A549 (cell line): ENCODE data around the gene ROR2. TPM values are rescaled to one million over a fixed set of nuclear protein-coding genes. Genes with fewer than 3 reads are reported as not detected.

ENCODE experiments used
- ATAC-seq, 2 experiments: fragments of 200-7000 bp in 1 of 2; fragments of >200 bp in 1 of 2; cut with Nextera tagmentation in 1 of 2; cut with Tn5 transposase in 1 of 2; 3 replicates each; pipeline versions ENCODE4 v1.8.0 to v1.9.1; 2018 to 2020; ENCODE audit warnings: mild to moderate bottlenecking in 1 of 2, moderate library complexity in 1 of 2
- CTCF ChIA-PET: fragments of 300-600 bp; sonication (Branson Sonifier 250); formaldehyde crosslinking; extraction: SDS; loops from one replicate; lab custom pipeline; 2021; ENCODE audit warnings: antibody characterized with exemption, inconsistent platforms; lab: Yijun Ruan, JAX
- POLR2A ChIA-PET: fragments of 350-600 bp; formaldehyde crosslinking; extraction: SDS; loops from one replicate; lab custom pipeline; 2021; ENCODE audit warnings: antibody characterized with exemption, inconsistent platforms; lab: Yijun Ruan, JAX
- DNase-seq, 2 experiments: peaks; one replicate each; pipeline versions ENCODE4 v3.0.0 to v3.0.0-alpha.2; 2011 to 2016; ENCODE audit warnings: low read depth in 1 of 2, low spot score in 1 of 2
- FAIRE-seq: peaks from 2 replicates; lab custom pipeline; 2011; peaks lifted over from hg19 to GRCh38; lab: Jason Lieb, UNC
- H3K27ac ChIP-seq, 2 experiments: fragments of >200 bp; sonication (Bioruptor Twin); formaldehyde crosslinking; 3 replicates each; pipeline ENCODE4 v1.5.1; 2016 to 2017
- H3K4me1 ChIP-seq: fragments of >200 bp; sonication (Bioruptor Twin); formaldehyde crosslinking; 3 replicates; pipeline ENCODE4 v1.6.1; 2016
- H3K4me2 ChIP-seq: fragments of >200 bp; sonication (Bioruptor Twin); formaldehyde crosslinking; 3 replicates; pipeline ENCODE4 v1.6.1; 2016
- H3K4me3 ChIP-seq: fragments of >200 bp; sonication (Bioruptor Twin); formaldehyde crosslinking; 3 replicates; pipeline ENCODE4 v1.5.1; 2016
- H3K9me3 ChIP-seq: fragments of >200 bp; sonication (Bioruptor Twin); formaldehyde crosslinking; 3 replicates; pipeline ENCODE4 v1.6.1; 2016
- ATOH8 ChIP-seq: fragments of 250-450 bp; sonication (Bioruptor Pico); IDR thresholded peaks from 2 replicates; pipeline ENCODE4 v1.5.0; 2020; ENCODE audit warnings: low read depth, mild to moderate bottlenecking, moderate library complexity
- CBX2 ChIP-seq: fragments of 200-600 bp; sonication (generic); IDR thresholded peaks from 2 replicates; pipeline ENCODE4 v1.6.1; 2016; ENCODE audit warnings: low read depth, mild to moderate bottlenecking, borderline replicate concordance
- CEBPB ChIP-seq, 2 experiments: fragments of >200 bp in 1 of 2; sonication (Bioruptor Twin) in 1 of 2; formaldehyde crosslinking in 1 of 2; IDR thresholded peaks; 2 replicates each; pipeline ENCODE4 v1.6.1; 2012 to 2016
- CHD2 ChIP-seq: fragments of 150-350 bp; IDR thresholded peaks from 2 replicates; pipeline ENCODE4 v1.6.1; 2014; ENCODE audit warnings: low read length; ENCODE audit not compliant: partially characterized antibody
- CHD4 ChIP-seq: fragments of 200-600 bp; sonication (generic); IDR thresholded peaks from 2 replicates; pipeline ENCODE4 v1.6.1; 2016; ENCODE audit warnings: antibody characterized with exemption, mild to moderate bottlenecking, borderline replicate concordance
- CTCF ChIP-seq: fragments of >200 bp; sonication (Bioruptor Twin); formaldehyde crosslinking; IDR thresholded peaks from 3 replicates; pipeline ENCODE4 v1.5.1; 2016
- EHF ChIP-seq: fragments of 250-450 bp; sonication (Bioruptor Pico); IDR thresholded peaks from 2 replicates; pipeline ENCODE4 v1.5.0; 2020; ENCODE audit warnings: mild to moderate bottlenecking
- EP300 ChIP-seq, 2 experiments: fragments of >200 bp; sonication (Bioruptor Twin); formaldehyde crosslinking; IDR thresholded peaks; 2 replicates in 1 of 2; 3 replicates in 1 of 2; pipeline ENCODE4 v1.6.1; 2016 to 2017
- GATA3 ChIP-seq: IDR thresholded peaks from 2 replicates; pipeline ENCODE4 v1.6.1; 2012; ENCODE audit warnings: borderline replicate concordance
- HMGXB4 ChIP-seq: fragments of 250-450 bp; sonication (Bioruptor Pico); IDR thresholded peaks from 2 replicates; pipeline ENCODE4 v1.5.0; 2021; ENCODE audit warnings: mild to moderate bottlenecking, moderate library complexity, borderline replicate concordance
- HOXA7 ChIP-seq: fragments of 250-450 bp; sonication (Bioruptor Pico); IDR thresholded peaks from 2 replicates; pipeline ENCODE4 v1.5.0; 2020; ENCODE audit warnings: mild to moderate bottlenecking, moderate library complexity
- HOXB13 ChIP-seq: fragments of 250-450 bp; sonication (Bioruptor Pico); IDR thresholded peaks from 2 replicates; pipeline ENCODE4 v1.5.0; 2020; ENCODE audit warnings: low read depth, mild to moderate bottlenecking, moderate library complexity
- KDM5A ChIP-seq: fragments of 200-600 bp; sonication (generic); IDR thresholded peaks from 2 replicates; pipeline ENCODE4 v1.6.1; 2016; ENCODE audit warnings: antibody characterized with exemption, mild to moderate bottlenecking
- MYC ChIP-seq: IDR thresholded peaks from 2 replicates; pipeline ENCODE4 v1.6.1; 2012; ENCODE audit warnings: mild to moderate bottlenecking, inconsistent platforms, low read length, improper control_type of control experiment, borderline replicate concordance
- NPAS2 ChIP-seq: fragments of 250-450 bp; sonication (Bioruptor Pico); IDR thresholded peaks from 2 replicates; pipeline ENCODE4 v1.8.0; 2022; ENCODE audit warnings: mild to moderate bottlenecking, moderate library complexity, borderline replicate concordance
- PHF8 ChIP-seq: fragments of 200-600 bp; sonication (generic); IDR thresholded peaks from 2 replicates; pipeline ENCODE4 v1.6.1; 2016; ENCODE audit warnings: low read depth, mild to moderate bottlenecking, antibody characterized with exemption, moderate library complexity, borderline replicate concordance
- POLR2A ChIP-seq: IDR thresholded peaks from 2 replicates; pipeline ENCODE4 v1.6.1; 2012; ENCODE audit warnings: mild to moderate bottlenecking, low read length
- RFX5 ChIP-seq: fragments of 450-650 bp; IDR thresholded peaks from 2 replicates; pipeline ENCODE4 v1.7.1; 2014; ENCODE audit warnings: antibody characterized with exemption, mild to moderate bottlenecking, moderate library complexity
- RNF2 ChIP-seq: fragments of 200-600 bp; sonication (generic); IDR thresholded peaks from 2 replicates; pipeline ENCODE4 v1.6.1; 2016; ENCODE audit warnings: low read depth, mild to moderate bottlenecking, antibody characterized with exemption, moderate library complexity, borderline replicate concordance
- SMC3 ChIP-seq: fragments of >200 bp; sonication (Bioruptor Twin); formaldehyde crosslinking; IDR thresholded peaks from 3 replicates; pipeline ENCODE4 v1.6.1; 2018; ENCODE audit warnings: inconsistent platforms
- SREBF2 ChIP-seq: fragments of 450-650 bp; IDR thresholded peaks from 2 replicates; pipeline ENCODE4 v1.6.1; 2014; ENCODE audit warnings: mild to moderate bottlenecking, moderate library complexity
- WGBS: methylation state at CpG from one replicate; pipeline ENCODE4 v1.1.6; 2017; ENCODE audit errors: missing lambda C conversion rate; 5-methylcytosine and 5-hydroxymethylcytosine counted together
- polyA plus RNA-seq, 4 experiments: library from polyadenylated mRNA; depleted of rRNA in 3 of 4; stranded (reverse); fragments of >200 nt; fragmentation: RNase III in 1 of 4; extraction: RNeasy Plus Mini Kit Qiagen cat#74134 plus additional on column Dnase treatment in 1 of 4; gene quantifications; 2 replicates in 3 of 4; 3 replicates in 1 of 4; pipeline ENCODE4 v1.2.3, GENCODE V29; 2011 to 2017
- TF ChIP-seq, protein P1 (sequence below): IDR thresholded peaks from 2 replicates; pipeline ENCODE4 v1.6.1; 2012
- TF ChIP-seq, protein P2 (sequence below): IDR thresholded peaks from 2 replicates; pipeline ENCODE4 v1.6.1; 2012; ENCODE audit warnings: low read depth, borderline replicate concordance
- TF ChIP-seq, protein P3 (sequence below): fragments of >200 bp; sonication (Bioruptor Twin); formaldehyde crosslinking; IDR thresholded peaks from 2 replicates; pipeline ENCODE4 v1.6.1; 2016

The ROR2 gene
- polyA plus RNA-seq, 2 of the 4 experiments (the other 2 are of a cell fraction): 0.12 to 0.53 TPM

DNA sequence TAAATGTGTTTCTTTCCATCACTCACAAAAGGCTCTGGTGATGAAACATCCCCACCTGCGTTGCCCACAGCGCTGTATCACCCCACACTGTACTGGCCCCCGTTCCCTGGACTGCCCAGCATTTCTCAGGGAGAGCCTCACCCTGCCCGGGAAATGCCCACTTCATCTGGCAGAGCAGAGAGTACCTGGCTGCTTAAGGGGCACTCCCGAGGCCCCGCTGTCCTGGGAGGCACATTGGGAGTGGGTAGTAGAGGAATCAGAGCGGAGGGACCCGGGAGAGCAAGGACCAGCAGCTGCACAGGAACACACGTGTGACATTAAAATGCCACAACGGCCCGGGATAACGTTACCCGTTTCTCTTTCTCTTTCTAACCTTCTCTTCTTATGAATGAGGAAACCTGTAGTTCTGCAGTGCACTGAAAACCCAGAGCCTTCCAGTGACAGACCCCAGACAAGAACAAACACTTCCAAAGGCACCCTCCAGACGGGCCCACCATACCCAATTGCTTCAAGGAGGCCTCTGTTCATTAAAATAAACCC lies 110.0 kb downstream of the ROR2 start:
- H3K9me3 ChIP-seq: no peaks in the 10 kb centered on the region
- no peak for ATAC-seq
- CTCF ChIA-PET: interaction anchor here (0.9 kb wide), 1 partner anchor 110 kb away, joined by 3 read pairs; the partner anchor contains the start of gene ROR2

DNA sequence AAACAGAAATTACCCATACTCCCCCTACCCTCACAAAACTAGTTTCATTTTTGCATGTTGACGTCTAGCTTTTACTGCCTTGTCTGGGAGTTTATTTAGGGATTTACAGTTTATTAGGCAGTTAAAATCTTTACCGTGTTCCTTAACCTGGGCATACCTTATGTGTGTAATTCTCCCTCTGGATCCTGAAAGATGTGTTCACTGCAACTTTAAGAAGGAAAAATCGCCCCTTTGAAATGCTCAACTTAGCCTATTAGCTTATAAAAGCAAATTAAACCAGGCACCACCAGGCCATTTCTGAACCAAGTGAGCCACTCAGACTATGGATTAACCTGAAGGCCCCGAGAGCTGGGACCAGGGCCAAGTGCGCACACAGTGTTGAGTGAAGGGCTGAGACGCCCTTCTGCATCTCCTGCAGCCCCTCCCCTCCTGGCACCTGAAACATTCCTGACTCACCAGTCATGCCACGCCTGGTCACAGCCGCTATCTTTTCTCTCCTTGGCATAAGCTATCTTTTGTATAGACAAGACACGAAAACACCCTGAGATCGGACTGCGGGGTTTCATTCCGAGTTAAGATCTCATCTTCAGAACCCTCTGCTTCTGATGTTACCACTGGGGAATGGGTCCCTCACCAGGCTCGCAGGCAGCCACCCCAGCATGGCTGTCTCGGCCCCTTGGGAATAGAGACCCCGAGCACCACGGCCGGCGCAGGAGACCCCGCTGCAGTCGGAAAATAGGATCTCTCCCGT lies 111.9 kb downstream of the ROR2 start:
- ATAC-seq: peak; percentile 44 to 68; a peak in 3 of 6 replicates
- WGBS: 45% methylated on average over 18 of the region's 21 CpGs
- Histone ChIP-seq H3K9me3 (no peaks in the 10 kb centered on the region), H3K4me2 (peak overlapping the region; percentile 40)
- FAIRE-seq: no peak
- TF ChIP-seq EHF (CRISPR knock-in tag) (no peak), PHF8 (no peak), POLR2A (no peak), RFX5 (no peak), SREBF2 (no peak), HOXA7 (no peak), CEBPB (IDR thresholded peaks at IDR 0.05) (no peak), ATOH8 (no peak), CBX2 (no peak), EP300 (IDR thresholded peaks at IDR 0.05) (no peak), KDM5A (no peak), MYC (no peak), NPAS2 (CRISPR knock-in tag) (no peak), GATA3 (no peak)
- TF ChIP-seq, protein P1, sequence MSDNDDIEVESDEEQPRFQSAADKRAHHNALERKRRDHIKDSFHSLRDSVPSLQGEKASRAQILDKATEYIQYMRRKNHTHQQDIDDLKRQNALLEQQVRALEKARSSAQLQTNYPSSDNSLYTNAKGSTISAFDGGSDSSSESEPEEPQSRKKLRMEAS: no peak
- TF ChIP-seq, all 56 proteins: peak for 0
- peak; percentile 18 to 19 for DNase-seq
- ChIA-PET POLR2A (no interaction called here), CTCF (interaction anchor here (0.9 to 1.4 kb wide), 5 partner anchors 15 to 233 kb away, joined by 3 to 4 read pairs (median 3); partner anchors contain the start of gene ROR2)
- Histone ChIP-seq H3K4me1 (peaks cover 8% of the 10 kb centered on the region; the same call in 2 of the 3 replicates), H3K4me3 (no peak overlapping the region), H3K27ac (no peak overlapping the region)

More for the DNA sequence above, 110.0 kb downstream of the ROR2 start:
- no peak overlapping the region for H3K4me3 ChIP-seq
- H3K4me2 ChIP-seq: no peak overlapping the region
- H3K4me1 ChIP-seq: peaks cover 8% of the 10 kb centered on the region; the same call in 2 of the 3 replicates
- FAIRE-seq (no peak), DNase-seq (no peak)
- 63% methylated on average over 14 of the region's 14 CpGs for WGBS
- POLR2A ChIA-PET: no interaction called here
- H3K27ac ChIP-seq: no peak overlapping the region
- TF ChIP-seq RNF2 (no peak), HOXB13 (CRISPR knock-in tag) (no peak), CHD4 (no peak), EHF (CRISPR knock-in tag) (no peak), POLR2A (no peak), CHD2 (no peak), HMGXB4 (CRISPR knock-in tag) (no peak), SMC3 (no peak), CTCF (no peak), GATA3 (no peak)
- TF ChIP-seq, protein P2, sequence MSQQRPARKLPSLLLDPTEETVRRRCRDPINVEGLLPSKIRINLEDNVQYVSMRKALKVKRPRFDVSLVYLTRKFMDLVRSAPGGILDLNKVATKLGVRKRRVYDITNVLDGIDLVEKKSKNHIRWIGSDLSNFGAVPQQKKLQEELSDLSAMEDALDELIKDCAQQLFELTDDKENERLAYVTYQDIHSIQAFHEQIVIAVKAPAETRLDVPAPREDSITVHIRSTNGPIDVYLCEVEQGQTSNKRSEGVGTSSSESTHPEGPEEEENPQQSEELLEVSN: no peak
- TF ChIP-seq, protein P3, sequence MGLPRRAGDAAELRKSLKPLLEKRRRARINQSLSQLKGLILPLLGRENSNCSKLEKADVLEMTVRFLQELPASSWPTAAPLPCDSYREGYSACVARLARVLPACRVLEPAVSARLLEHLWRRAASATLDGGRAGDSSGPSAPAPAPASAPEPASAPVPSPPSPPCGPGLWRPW: no peak
